Retina (tissue), 1 donor: ENCODE data around the gene CCNG1.
"Not testable (repeated sequence)": the region's sequence is repeated elsewhere in the genome, so short reads cannot be mapped to it uniquely, and the experiment has no call there.

Experiments used
- DNase-seq: peaks from one replicate; pipeline ENCODE4 v3.0.0-alpha.2; 2016

Gene CCNG1

GRCh38 chr5:163437309-163438182 lies at the start of gene CCNG1:
CCNG1 (plus strand) TSS chr5:163437595; CDS start chr5:163439257, 1,662 bp downstream.
- peak; percentile 95 for DNase-seq

GRCh38 chr5:163395792-163396191 lies 41.6 kb upstream of the CCNG1 start:
- no peak for DNase-seq

- DNase-seq, result not testable (repeated sequence)
These were observed 40.5 kb upstream of the CCNG1 start for GRCh38 chr5:163396818-163397340.

GRCh38 chr5:163397354-163397753 lies 40.0 kb upstream of the CCNG1 start:
- DNase-seq, result no peak

- no peak for DNase-seq
These were observed 37.5 kb upstream of the CCNG1 start for GRCh38 chr5:163399923-163400322.

GRCh38 chr5:163401271-163401670 lies 36.1 kb upstream of the CCNG1 start:
- DNase-seq, result no peak

- no peak for DNase-seq
These were observed 35.4 kb upstream of the CCNG1 start for GRCh38 chr5:163402007-163402406.

- DNase-seq, result no peak
These were observed 32.8 kb upstream of the CCNG1 start for GRCh38 chr5:163404364-163405173.

GRCh38 chr5:163407034-163407655 lies 30.2 kb upstream of the CCNG1 start:
- no peak for DNase-seq

- peak; percentile 74 for DNase-seq
These were observed 29.0 kb upstream of the CCNG1 start for GRCh38 chr5:163408311-163408923.

- no peak for DNase-seq
These were observed 28.0 kb upstream of the CCNG1 start for GRCh38 chr5:163409384-163409783.

- no peak for DNase-seq
These were observed 26.9 kb upstream of the CCNG1 start for GRCh38 chr5:163410505-163410904.

- DNase-seq, result not testable (repeated sequence)
These were observed 21.7 kb upstream of the CCNG1 start for GRCh38 chr5:163415673-163416072.

GRCh38 chr5:163424836-163425235 lies 12.6 kb upstream of the CCNG1 start:
- DNase-seq, result no peak

GRCh38 chr5:163426128-163426527 lies 11.3 kb upstream of the CCNG1 start:
- not testable (repeated sequence) for DNase-seq

- DNase-seq, result no peak
These were observed 4.9 kb upstream of the CCNG1 start for GRCh38 chr5:163432544-163432943.

GRCh38 chr5:163433271-163433670 lies 4.1 kb upstream of the CCNG1 start:
- no peak for DNase-seq

GRCh38 chr5:163434401-163434866 lies 3.0 kb upstream of the CCNG1 start:
- DNase-seq, result no peak

- no peak for DNase-seq
These were observed 880 bp upstream of the CCNG1 start for GRCh38 chr5:163436515-163436914.

- DNase-seq, result no peak
These were observed 435 bp upstream of the CCNG1 start for GRCh38 chr5:163437011-163437308.

GRCh38 chr5:163439092-163439425 lies 1.7 kb downstream of the CCNG1 start:
- DNase-seq, result no peak

GRCh38 chr5:163440954-163441353 lies 3.6 kb downstream of the CCNG1 start:
- no peak for DNase-seq

- DNase-seq, result no peak
These were observed 7.1 kb downstream of the CCNG1 start for GRCh38 chr5:163444526-163444925.
